Esophagus muscularis mucosa (tissue), 4 donors: ENCODE measurements around the gene FAM20A. TPM values are rescaled to one million over a fixed set of nuclear protein-coding genes. Genes with fewer than 3 reads are reported as not detected.

Experiments
- DNase-seq: peaks from one replicate; pipeline ENCODE4 v3.0.0-alpha.2; 2017; ENCODE audit errors: extremely low spot score
- H3K27ac ChIP-seq, 4 donors: fragments of 200-600 bp; sonication (generic); replicated peaks in 1 of 4; 1 replicate in 3 of 4; 2 replicates in 1 of 4; pipeline ENCODE4 v1.5.1; 2016 to 2019; ENCODE audit warnings: mild to moderate bottlenecking in 1 of 4
- H3K27me3 ChIP-seq, 4 donors: fragments of 200-600 bp; sonication (generic); one replicate each; pipeline versions ENCODE4 v1.5.1 to v1.6.0; 2016 to 2019
- H3K36me3 ChIP-seq, 4 donors: fragments of 200-600 bp; sonication (generic); one replicate each; pipeline ENCODE4 v1.5.1; 2016 to 2019
- H3K4me1 ChIP-seq, 4 donors: fragments of 200-600 bp; sonication (generic); one replicate each; pipeline ENCODE4 v1.5.1; 2016 to 2019
- H3K4me3 ChIP-seq, 4 donors: fragments of 200-600 bp; sonication (generic); 1 replicate in 2 of 4; 2 replicates in 2 of 4; pipeline ENCODE4 v1.5.1; 2016 to 2019; ENCODE audit warnings: mild to moderate bottlenecking in 4 of 4, moderate library complexity in 1 of 4
- H3K9me3 ChIP-seq, 4 donors: fragments of 200-600 bp; sonication (generic); 1 replicate in 3 of 4; 2 replicates in 1 of 4; pipeline ENCODE4 v1.5.1; 2016 to 2019
- EP300 ChIP-seq: sonication (generic); formaldehyde crosslinking; IDR thresholded peaks from one replicate; pipeline ENCODE4 v1.6.1; 2017; ENCODE audit warnings: antibody characterized with exemption
- POLR2A ChIP-seq: fragments of 450-650 bp; IDR thresholded peaks from one replicate; pipeline ENCODE4 v1.6.1; 2017; ENCODE audit warnings: antibody characterized with exemption, moderate library complexity, mild to moderate bottlenecking, low read depth
- POLR2AphosphoS5 ChIP-seq, 2 donors: sonication (generic); formaldehyde crosslinking; IDR thresholded peaks; one replicate each; pipeline ENCODE4 v1.6.1; 2017; ENCODE audit warnings: antibody characterized with exemption in 2 of 2
- WGBS: methylation state at CpG from one replicate; pipeline ENCODE4 v1.1.5; 2018; 5-methylcytosine and 5-hydroxymethylcytosine counted together
- intact Hi-C: fragments of 100-400 bp; cut with DNase I; formaldehyde crosslinking; loops from one replicate; pipeline ENCODE4 v1.15.1; 2023
- total RNA-seq, 4 donors: library from RNA; depleted of rRNA; stranded (reverse); fragments of >200 nt; gene quantifications; one replicate each; pipeline versions ENCODE4 v1.1.0 to v1.2.1, GENCODE V29; 2016
- TF ChIP-seq, protein P1 (sequence below), 3 experiments: fragments of 200-600 bp in 2 of 3; fragments of 450-650 bp in 1 of 3; sonication (generic) in 2 of 3; IDR thresholded peaks; one replicate each; pipeline ENCODE4 v1.5.1; 2017 to 2019; ENCODE audit warnings: antibody characterized with exemption in 3 of 3, mild to moderate bottlenecking in 2 of 3, moderate library complexity in 1 of 3

The FAM20A gene
- total RNA-seq, 4 donors from 2014 or later: 1.7 to 21.2 (median 3.2) TPM

- Histone ChIP-seq H3K4me1 (peaks cover 0 to 5% (median 3%) of the 10 kb centered on the region in 4 donors), H3K27me3 (no peaks in the 10 kb centered on the region), H3K9me3 (no peaks in the 10 kb centered on the region), H3K36me3 (no peaks in the 10 kb centered on the region), H3K27ac (no peak overlapping the region), H3K4me3 (no peak overlapping the region)
- TF ChIP-seq, protein P1, sequence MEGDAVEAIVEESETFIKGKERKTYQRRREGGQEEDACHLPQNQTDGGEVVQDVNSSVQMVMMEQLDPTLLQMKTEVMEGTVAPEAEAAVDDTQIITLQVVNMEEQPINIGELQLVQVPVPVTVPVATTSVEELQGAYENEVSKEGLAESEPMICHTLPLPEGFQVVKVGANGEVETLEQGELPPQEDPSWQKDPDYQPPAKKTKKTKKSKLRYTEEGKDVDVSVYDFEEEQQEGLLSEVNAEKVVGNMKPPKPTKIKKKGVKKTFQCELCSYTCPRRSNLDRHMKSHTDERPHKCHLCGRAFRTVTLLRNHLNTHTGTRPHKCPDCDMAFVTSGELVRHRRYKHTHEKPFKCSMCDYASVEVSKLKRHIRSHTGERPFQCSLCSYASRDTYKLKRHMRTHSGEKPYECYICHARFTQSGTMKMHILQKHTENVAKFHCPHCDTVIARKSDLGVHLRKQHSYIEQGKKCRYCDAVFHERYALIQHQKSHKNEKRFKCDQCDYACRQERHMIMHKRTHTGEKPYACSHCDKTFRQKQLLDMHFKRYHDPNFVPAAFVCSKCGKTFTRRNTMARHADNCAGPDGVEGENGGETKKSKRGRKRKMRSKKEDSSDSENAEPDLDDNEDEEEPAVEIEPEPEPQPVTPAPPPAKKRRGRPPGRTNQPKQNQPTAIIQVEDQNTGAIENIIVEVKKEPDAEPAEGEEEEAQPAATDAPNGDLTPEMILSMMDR (IDR thresholded peaks at IDR 0.05): no peak
- TF ChIP-seq POLR2AphosphoS5 (IDR thresholded peaks at IDR 0.05): no peak
- no peak for TF ChIP-seq POLR2A
- TF ChIP-seq EP300: no peak
- WGBS: 73% methylated on average over 2 of the region's 2 CpGs
- intact Hi-C loops: no loop called here
- no peak for DNase-seq
Measured at GRCh38 chr17:68568581-68568980, 32.6 kb downstream of the FAM20A start.

GRCh38 chr17:68567581-68567980 is 33.6 kb downstream of the FAM20A start:
- no peak overlapping the region for H3K4me3 ChIP-seq
- intact Hi-C loops: no loop called here
- H3K27ac ChIP-seq: no peak overlapping the region
- WGBS: 94% methylated on average over 8 of the region's 8 CpGs
- no peaks in the 10 kb centered on the region for H3K9me3 ChIP-seq
- DNase-seq: no peak
- H3K4me1 ChIP-seq: peaks cover 0 to 5% (median 3%) of the 10 kb centered on the region in 4 donors
- H3K36me3 ChIP-seq: no peaks in the 10 kb centered on the region
- no peak for TF ChIP-seq POLR2A
- TF ChIP-seq EP300: no peak
- TF ChIP-seq, protein P1 (IDR thresholded peaks at IDR 0.05): no peak
- TF ChIP-seq POLR2AphosphoS5 (IDR thresholded peaks at IDR 0.05): no peak
- no peaks in the 10 kb centered on the region for H3K27me3 ChIP-seq

- Histone ChIP-seq H3K36me3 (no peaks in the 10 kb centered on the region), H3K4me1 (peaks cover 0 to 5% (median 3%) of the 10 kb centered on the region in 4 donors), H3K27ac (no peak overlapping the region), H3K4me3 (no peak overlapping the region), H3K9me3 (no peaks in the 10 kb centered on the region), H3K27me3 (no peaks in the 10 kb centered on the region)
- DNase-seq: no peak
- TF ChIP-seq, protein P1 (IDR thresholded peaks at IDR 0.05): no peak
- TF ChIP-seq EP300 (no peak), POLR2A (no peak), POLR2AphosphoS5 (IDR thresholded peaks at IDR 0.05) (no peak)
- intact Hi-C loops: no loop called here
- 76% methylated on average over 3 of the region's 3 CpGs for WGBS
Measured at GRCh38 chr17:68567035-68567434, 34.1 kb downstream of the FAM20A start.

DNA sequence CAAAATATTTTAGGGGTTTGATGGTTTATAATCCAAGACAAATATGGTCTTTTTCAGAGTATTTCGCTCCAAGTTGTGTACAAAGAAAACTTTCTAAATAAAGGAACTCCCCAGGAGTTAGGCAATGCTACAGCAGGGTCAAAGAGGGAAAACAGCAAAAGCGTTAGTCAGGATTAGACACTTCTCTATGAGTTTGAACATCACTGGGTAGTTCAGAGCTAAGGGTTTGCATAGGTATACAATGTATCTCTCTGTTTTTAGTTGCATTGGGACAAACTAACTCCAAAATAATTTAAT is 34.8 kb downstream of the FAM20A start:
- WGBS: 74% methylated on average over 2 of the region's 2 CpGs
- no peaks in the 10 kb centered on the region for H3K27me3 ChIP-seq
- H3K36me3 ChIP-seq: no peaks in the 10 kb centered on the region
- H3K9me3 ChIP-seq: no peaks in the 10 kb centered on the region
- no peak for TF ChIP-seq POLR2A
- TF ChIP-seq POLR2AphosphoS5 (IDR thresholded peaks at IDR 0.05): no peak
- TF ChIP-seq EP300: no peak
- TF ChIP-seq, protein P1 (IDR thresholded peaks at IDR 0.05): no peak
- DNase-seq: no peak
- intact Hi-C loops: no loop called here
- no peak overlapping the region for H3K27ac ChIP-seq
- H3K4me3 ChIP-seq: no peak overlapping the region
- H3K4me1 ChIP-seq: peaks cover 0 to 11% (median 4%) of the 10 kb centered on the region in 4 donors
